Pulmonary artery endothelial cell (primary cell): Measurements from ENCODE around the gene CCNY. TPM values are rescaled to one million over a fixed set of nuclear protein-coding genes. Genes with fewer than 3 reads are reported as not detected.

Experiments
- DNase-seq: peaks from one replicate; pipeline ENCODE4 v3.0.0-alpha.2; 2011; ENCODE audit warnings: low read depth, low spot score
- total RNA-seq: library from RNA; depleted of rRNA; stranded (reverse); fragments of >200 nt; gene quantifications from 2 replicates; pipeline ENCODE4 v1.2.3, GENCODE V29; 2014

Gene CCNY
- total RNA-seq, 1 donor from 2014 or later, result 93.8 TPM

GRCh38 chr10:35379226-35380137 is 43.2 kb downstream of the CCNY start:
- peak; percentile 99 for DNase-seq

- no peak for DNase-seq
These were observed 45.8 kb downstream of the CCNY start for GRCh38 chr10:35382096-35382495.

GRCh38 chr10:35384265-35384868 is 48.1 kb downstream of the CCNY start:
- DNase-seq, result no peak

- peak; percentile 57 for DNase-seq
These were observed 50.4 kb downstream of the CCNY start for GRCh38 chr10:35386594-35387174.

- peak; percentile 32 for DNase-seq
These were observed 51.5 kb downstream of the CCNY start for GRCh38 chr10:35387768-35388167.

GRCh38 chr10:35388197-35388596 is 51.9 kb downstream of the CCNY start:
- DNase-seq, result no peak

- no peak for DNase-seq
These were observed 52.4 kb downstream of the CCNY start for GRCh38 chr10:35388682-35389081.

GRCh38 chr10:35390161-35390840 is 54.0 kb downstream of the CCNY start:
- DNase-seq, result no peak

GRCh38 chr10:35390843-35391152 is 54.5 kb downstream of the CCNY start:
- no peak for DNase-seq

- no peak for DNase-seq
These were observed 55.0 kb downstream of the CCNY start for GRCh38 chr10:35391153-35391953.

GRCh38 chr10:35391954-35392262 is 55.6 kb downstream of the CCNY start:
- no peak for DNase-seq

- DNase-seq, result no peak
These were observed 56.3 kb downstream of the CCNY start for GRCh38 chr10:35392482-35393228.

- no peak for DNase-seq
These were observed 58.1 kb downstream of the CCNY start for GRCh38 chr10:35394411-35394851.

- no peak for DNase-seq
These were observed 58.6 kb downstream of the CCNY start for GRCh38 chr10:35394934-35395333.

GRCh38 chr10:35396560-35397434 is 60.5 kb downstream of the CCNY start:
- no peak for DNase-seq

GRCh38 chr10:35397953-35398352 is 61.6 kb downstream of the CCNY start:
- no peak for DNase-seq

- DNase-seq, result no peak
These were observed 62.0 kb downstream of the CCNY start for GRCh38 chr10:35398355-35398754.

- DNase-seq, result no peak
These were observed 62.6 kb downstream of the CCNY start for GRCh38 chr10:35398908-35399307.

- no peak for DNase-seq
These were observed 63.2 kb downstream of the CCNY start for GRCh38 chr10:35399414-35400009.
